Left colon (tissue), 2 donors: ENCODE data around the gene CROCC. TPM values are rescaled to one million over a fixed set of nuclear protein-coding genes. Genes with fewer than 3 reads are reported as not detected.

Experiments
- ATAC-seq: fragments of 200-7000 bp; cut with Tn5 transposase; one replicate; pipeline ENCODE4 v1.9.1; 2020; ENCODE audit warnings: mild to moderate bottlenecking, moderate library complexity
- DNase-seq, 2 donors: peaks; one replicate each; pipeline ENCODE4 v3.0.0-alpha.2; 2020
- intact Hi-C, 2 donors: fragments of 100-400 bp; cut with DNase I in 1 of 2; cut with micrococcal nuclease in 1 of 2; formaldehyde crosslinking; loops; one replicate each; pipeline versions ENCODE4 v1.11.2 to v1.14.0; 2022; cut with DNase I, micrococcal nuclease
- total RNA-seq, 2 donors: library from RNA; stranded (reverse); fragmentation: NEBNext Ultra II Directional; extraction: Animal tissue kit (Norgen Biotek cat#: 25700); gene quantifications; one replicate each; pipeline ENCODE4 v1.2.1, GENCODE V29; 2021
- donor health status: DM: no; HTN: no; CAD: no.
- donor health status: DM: yes; HTN: yes; CAD: no.

CROCC gene
- total RNA-seq, 2 donors from 2014 or later = 11.3 to 11.4 TPM

DNA sequence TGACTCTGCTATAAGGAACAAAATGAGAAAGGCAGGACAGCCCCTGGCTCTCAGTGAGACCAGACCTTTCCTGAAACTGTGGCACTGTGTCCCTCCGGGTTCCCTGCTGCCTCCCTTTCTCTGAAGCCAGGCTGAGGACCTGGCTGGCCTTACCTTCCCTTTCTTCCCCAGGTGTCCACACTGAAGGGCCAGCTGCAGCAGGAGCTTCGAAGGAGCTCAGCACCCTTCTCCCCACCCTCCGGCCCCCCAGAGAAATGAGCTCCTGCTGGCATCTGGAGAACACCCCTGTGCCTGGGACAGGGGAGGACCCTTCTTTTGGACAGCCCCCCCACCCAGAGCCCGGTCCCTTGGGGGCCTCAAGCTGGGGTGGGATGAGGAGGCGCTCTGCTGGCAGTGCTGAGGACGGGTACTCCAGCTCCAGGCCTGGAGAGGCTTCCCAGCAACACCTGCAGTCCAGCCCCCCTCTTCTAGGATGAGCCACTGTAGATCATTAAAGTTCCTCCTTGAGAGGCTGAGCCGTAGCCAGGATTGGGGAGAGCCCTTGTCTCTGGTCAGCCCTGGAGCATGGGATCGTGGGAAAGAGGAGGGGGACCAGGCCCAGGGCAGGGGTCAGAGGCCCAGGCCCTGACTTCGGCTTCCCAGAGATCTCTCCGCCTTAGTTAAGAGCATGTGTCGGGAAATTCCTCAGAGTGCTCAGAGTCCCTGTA is 50.6 kb downstream of the CROCC start:
- ATAC-seq (no peak), DNase-seq (no peak)
- intact Hi-C loops = no loop called here

DNA sequence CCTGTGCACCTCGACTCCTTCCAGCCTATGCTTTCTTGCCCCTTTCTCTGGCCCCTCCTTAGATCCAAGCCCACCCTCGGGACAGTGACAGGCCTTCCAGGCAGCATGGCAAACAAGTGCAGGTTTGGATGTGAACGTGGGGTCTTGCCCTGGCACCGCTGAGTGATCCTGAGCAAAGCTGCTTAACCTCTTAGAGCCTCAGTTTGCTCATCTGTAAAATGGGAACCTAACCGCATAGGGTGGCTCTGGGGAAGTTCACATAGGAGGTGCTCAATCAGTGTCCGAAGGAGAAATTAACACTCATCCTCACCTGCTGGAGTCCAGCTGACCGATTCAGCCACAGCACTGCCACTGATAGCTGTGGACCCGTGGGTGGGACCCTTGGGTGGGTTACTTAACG is 51.5 kb downstream of the CROCC start:
- ATAC-seq (no peak), DNase-seq (no peak)
- intact Hi-C loops = no loop called here

DNA sequence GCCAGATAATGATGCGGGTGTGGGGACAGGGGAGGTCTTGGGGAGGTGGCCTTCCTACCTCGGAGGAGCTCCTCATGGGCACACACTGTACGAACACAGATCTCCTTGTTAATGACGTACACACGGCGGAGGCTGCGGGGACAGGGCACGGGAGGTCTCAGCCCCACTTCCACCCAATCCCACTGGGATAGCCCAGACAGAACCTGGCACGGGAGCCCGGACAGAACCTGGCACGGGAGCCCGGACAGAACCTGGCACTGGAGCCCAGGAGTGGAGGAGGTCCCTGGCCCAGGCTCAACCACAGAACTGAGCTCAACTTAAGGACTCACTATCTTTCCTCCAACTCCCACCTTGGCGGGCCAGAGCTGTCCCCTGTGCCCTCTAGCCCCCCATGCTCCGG is 53.5 kb downstream of the CROCC start:
- DNase-seq (no peak), ATAC-seq (no peak)
- intact Hi-C loops = no loop called here

DNA sequence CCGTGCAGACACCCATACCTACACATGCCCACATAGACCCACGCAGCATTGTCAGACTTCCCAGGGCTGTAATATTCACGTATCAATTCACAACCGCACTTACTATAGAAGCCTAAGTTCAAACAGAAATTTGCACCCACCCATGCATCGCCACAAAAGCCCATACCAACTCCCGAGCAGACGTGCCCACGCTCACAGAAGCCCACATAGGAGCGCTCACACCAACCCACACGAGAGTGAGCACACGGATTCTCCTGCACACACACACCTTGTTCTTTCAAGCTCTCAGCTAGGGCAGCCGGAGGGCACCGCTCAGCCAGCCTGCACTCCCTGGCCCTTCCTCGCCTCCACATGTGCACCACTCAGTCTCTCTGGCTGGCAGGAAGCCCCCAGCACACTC is 54.1 kb downstream of the CROCC start:
- ATAC-seq (no peak), DNase-seq (no peak)
- intact Hi-C loops = no loop called here

DNA sequence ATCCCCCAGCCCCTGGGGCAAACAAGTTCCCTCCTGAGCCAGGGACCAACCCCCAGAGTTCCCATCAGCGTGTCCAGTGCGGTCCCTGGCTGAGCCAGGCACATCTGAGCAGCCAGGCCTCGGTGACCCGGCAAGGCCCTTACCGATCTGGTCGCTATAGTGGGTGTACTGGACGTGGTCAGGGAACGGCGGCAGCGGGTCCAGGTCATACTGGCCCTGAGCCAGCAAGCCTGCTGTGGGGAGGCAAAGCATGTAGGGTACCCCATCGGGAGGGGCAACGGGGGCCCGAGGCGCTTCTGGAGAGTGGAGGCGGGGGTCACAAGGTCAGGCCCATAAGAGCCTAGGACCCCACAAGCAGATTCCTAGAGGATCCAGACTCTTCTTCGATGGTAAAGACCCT is 55.2 kb downstream of the CROCC start:
- intact Hi-C loops = no loop called here
- DNase-seq = no peak
- no peak for ATAC-seq

DNA sequence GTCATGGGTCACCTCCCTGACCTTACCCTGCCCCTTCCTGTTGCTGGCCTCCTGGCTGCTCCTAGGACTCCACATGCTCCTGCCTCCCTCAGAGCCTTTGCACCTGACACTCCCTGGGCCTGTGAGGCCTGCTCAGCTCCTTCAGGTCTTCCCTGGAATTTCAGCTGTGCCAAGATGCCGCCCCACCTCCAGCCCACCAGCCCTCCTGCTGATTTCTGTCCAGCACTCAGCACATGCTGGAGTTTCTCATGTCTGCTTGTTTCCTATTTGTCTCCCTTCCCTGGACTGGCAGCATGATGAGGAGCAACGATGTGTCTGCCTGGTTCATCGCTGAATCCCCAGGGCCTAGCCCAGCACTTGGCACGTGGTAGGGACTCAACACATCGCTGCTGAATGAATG is 55.6 kb downstream of the CROCC start:
- intact Hi-C loops = no loop called here
- ATAC-seq = no peak
- no peak for DNase-seq

DNA sequence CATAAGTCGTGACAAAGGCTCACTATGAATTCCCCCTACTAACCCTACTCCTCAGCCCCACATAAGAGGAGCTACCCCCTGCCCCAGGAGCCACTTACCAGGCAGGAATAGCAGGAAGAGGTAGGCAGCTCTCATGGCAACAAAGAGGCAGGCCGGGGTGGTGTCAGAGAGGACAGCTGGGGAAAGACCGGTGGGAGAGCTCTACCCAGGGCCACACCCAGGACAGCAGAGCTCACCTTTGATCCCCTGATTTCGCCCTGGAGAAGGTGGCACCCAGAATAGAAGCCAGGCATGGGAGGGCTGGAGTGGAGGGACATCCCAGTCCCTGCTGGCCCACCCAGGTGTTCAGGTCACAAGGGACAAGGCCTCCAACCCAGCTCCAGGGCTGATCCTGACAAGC is 56.4 kb downstream of the CROCC start:
- ATAC-seq (peak; percentile 82), DNase-seq (peak in 1 of 2 donors; percentile 25)
- intact Hi-C loops = no loop called here

DNA sequence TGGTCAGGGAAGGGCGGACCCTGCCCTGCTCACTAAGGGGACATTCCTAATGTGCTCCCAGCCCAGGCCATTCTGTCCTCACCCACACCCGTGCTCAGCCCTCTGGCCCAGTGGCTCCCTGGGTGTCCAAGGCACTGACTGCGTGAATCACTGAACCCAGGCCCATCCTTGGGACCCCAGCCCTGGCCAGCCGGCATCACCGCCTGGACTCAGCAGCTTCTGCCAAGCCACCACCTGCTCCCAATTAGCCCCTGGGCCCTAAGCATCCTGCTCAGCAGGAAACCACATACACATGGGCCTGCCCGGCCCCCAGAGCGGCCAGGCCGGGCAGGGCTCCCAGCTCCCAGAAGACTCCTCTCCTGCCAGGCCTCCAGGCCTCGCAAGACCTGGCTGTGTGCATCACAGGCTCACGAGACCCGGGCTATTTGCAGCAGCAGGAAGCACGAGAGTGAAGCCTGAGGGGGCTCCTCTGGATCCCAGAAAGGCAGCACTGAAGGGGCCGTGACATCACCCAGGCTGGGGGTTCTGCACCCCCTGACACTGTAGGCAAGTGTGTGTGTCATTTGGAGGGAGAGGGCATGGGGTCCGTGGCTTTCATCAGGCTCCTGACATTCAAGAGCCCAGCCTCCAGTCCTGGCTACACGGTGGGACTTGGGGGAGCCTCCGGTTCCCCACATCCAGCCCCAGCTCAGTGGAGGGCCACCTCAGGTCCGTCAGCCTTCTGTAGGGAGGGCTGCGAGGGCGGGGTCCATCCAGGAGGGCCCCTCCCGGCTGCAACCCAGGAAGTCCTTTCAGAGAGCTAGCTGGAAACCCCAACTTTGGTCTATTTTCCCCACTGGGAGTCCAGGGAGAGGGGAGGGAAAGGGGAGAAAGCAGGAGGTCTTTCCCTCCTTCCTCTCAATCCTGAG is 57.1 kb downstream of the CROCC start:
- ATAC-seq (peak; percentile 5), DNase-seq (peak; percentile 23 to 54)
- intact Hi-C loops = no loop called here

DNA sequence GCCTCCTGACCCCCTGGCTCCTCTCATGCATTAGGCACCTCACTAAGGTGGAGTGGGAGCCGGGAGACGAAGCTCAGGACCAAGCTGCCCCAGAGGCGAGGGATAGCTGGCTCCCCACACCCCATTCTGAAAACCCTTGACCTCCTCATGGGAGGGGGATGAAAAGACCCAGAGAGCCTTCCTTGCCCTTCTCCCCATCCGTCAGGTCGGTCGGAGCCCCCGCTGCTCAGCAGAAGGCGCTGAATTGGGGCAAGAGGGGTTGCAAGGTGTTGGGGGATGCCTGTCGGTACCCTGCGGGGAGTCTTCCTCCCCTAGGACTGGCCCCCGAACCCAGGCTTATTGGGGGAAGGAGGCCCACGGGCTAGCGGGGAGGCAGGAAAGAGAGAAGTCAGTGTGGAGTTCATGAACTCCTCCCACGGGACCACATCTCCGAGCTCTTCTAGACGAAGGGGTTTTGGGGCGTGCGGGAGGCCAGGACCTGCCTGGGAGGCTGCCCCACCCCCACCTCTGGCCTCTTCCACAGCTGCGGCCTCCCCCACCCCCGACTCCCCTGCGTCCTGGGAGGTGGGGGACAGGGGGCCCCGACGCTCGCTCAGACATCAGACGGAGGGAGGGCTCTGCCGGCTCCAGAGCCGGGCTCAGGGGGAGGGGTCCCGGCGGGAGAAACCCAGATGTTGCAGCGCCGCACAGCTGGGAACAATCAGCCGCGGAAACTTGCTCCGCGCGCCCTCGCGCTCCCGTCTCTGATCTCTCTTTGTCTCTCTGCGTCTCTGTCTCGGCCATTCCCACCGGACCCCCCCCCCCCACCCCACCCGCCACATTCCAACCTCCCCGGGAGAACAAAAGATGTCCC is 58.0 kb downstream of the CROCC start:
- intact Hi-C loops = no loop called here
- DNase-seq (no peak), ATAC-seq (no peak)

DNA sequence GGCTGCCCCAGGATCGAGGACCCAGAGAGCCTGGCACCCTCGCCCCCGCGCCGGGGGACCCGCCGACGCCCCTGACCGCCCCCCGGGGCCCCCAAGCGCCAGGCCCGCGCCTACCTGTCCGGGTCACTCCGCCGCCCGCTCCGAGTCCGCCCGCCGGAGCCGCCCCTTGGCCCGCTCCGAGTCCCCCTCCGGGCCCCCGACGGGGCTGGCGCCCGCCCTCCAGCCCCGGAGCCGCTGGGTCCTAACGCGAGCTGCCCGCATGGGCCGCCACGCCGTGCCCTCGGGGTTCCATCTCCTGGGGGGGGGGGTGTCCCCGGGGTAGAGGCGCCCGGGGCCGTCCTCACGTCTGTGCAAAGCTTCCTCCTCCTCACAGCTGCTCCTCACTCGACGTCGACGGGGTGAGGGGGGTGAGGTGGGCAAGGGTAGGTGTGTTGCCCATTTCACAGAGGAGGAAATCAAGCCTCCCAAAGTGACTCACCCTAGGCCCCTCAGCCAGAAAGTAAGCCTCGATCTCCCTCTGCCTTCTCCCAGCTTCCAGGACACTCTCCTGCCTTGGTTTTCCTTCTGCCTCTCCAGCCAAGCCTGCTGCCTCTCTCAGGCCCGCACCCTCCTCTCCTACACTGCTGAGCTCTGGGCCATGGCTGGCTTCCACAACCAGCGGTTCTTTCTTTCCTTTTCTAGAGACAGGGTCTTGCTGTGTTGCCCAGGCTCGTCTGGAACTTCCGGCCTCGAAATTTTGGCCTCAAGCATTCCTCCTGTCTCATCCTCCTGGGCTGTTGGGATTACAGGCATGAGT is 58.9 kb downstream of the CROCC start, which contains the start of gene MFAP2:
Gene MFAP2, minus strand, starts transcription at position 148 of the 796 bp plus-strand sequence. CDS start 2,347 bp downstream, outside the sequence.
- DNase-seq = no peak
- intact Hi-C loops = no loop called here

DNA sequence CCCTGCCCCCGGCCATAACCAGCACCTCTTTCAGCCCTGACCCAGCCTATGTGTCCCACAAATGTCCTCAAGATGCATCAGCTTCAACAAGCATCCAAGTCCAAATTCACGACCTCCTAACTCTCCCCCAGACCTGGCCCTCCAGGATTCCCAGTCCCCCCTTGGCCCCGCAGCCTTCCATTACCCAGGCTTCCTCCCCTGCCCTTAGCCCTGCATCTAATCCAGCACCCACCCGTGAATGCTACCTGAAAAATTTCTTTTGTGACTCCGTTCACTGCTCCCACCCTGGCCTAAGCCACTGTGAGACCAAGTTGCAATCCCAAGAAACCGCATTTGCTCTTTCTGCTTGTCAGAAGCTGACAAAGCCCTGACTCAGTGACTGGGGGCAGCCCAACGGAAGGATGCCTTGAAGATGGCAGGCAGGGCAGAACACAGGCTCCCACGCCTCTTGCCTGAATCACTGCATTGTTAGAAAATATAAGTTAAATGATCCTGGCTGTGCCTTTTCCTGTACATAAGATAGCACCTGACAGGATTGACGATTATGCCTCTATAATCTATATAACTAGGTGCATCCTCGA is 59.6 kb downstream of the CROCC start:
- ATAC-seq = no peak
- no peak for DNase-seq
- intact Hi-C loops = no loop called here

More for the DNA sequence above, 58.9 kb downstream of the CROCC start, which contains the start of gene MFAP2:
- ATAC-seq = peak; percentile 25

DNA sequence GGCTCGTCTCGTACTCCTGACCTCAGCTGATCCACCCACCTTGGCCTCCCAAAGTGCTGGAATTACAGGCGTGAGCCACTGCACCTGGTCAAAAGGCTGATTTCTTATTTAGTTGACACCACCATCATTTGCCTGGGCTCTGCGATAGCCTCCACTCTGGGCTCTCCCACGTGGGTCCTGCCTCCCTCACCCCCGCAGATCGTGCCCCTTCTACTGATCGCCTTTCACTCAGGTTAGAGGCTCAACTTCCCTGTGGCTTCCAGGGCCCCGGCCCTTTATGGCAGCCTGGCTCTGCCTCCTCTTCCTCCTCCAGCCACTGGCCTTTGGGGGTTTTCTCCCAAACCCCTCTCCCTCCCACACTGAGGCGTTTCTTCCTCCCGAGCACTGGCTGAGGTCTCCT is 61.2 kb downstream of the CROCC start:
- no peak for ATAC-seq
- DNase-seq = no peak
- intact Hi-C loops = no loop called here

DNA sequence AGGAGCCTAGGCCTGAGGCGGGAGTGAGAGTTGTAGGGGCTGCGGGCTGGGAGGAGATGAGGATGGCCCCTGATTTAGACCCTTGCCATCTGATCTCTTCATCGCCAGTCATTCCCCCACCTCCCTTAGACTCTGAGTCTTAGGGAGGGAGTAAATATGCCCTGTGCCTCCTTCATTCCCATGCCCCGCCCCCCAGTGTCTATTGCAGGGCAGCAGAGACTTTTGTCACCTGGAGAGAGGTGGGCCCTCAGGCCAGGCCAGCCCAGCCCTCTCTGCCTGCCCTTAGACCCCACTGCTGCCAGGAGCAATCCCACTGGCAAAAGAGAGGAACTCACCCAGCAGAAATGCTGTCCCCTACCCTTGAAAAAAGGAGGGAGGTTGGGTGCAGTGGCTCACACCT is 61.9 kb downstream of the CROCC start:
- DNase-seq (no peak), ATAC-seq (no peak)
- intact Hi-C loops = no loop called here

DNA sequence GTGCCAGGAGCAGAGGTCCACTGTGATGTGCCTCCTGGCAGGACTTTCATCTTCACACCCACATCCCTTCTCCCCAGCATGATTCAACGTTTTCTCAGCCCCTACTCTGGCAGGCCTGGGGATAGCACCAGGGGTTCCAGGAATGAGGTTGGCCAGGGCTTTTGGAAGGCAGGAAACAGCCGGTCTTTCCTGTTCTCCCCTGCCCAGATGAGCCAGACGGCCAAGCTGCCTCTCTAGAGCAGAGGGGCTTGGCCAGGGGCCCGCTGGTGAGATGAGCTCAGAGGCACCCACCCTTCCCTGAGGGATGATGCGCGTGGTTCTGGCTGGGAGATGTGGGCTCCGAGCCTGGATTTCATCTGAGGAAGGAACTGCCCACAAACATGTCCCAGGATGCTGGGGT is 63.0 kb downstream of the CROCC start:
- ATAC-seq = no peak
- intact Hi-C loops = no loop called here
- DNase-seq = peak in 1 of 2 donors; percentile 46

DNA sequence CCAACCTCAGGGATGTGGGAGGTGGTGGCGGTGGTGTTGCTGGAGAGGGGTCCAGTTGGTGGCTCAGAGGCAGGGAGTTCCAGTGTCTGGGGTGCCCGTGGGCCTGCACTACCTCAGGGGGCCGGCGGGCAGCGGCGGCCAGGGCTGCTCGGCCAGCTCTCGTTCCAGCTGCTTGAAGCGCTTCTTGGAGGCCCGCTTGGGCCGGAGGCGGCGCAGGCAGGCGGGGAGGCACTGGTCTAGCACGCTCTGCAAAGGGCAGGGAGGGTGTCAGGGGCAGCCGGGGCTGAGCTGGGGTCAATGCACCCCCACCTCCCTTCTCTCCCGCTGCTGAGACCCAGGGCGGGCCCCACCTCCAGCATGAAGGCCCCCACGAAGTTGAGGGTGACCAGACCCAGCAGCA is 64.4 kb downstream of the CROCC start:
- ATAC-seq = no peak
- intact Hi-C loops = no loop called here
- no peak for DNase-seq

DNA sequence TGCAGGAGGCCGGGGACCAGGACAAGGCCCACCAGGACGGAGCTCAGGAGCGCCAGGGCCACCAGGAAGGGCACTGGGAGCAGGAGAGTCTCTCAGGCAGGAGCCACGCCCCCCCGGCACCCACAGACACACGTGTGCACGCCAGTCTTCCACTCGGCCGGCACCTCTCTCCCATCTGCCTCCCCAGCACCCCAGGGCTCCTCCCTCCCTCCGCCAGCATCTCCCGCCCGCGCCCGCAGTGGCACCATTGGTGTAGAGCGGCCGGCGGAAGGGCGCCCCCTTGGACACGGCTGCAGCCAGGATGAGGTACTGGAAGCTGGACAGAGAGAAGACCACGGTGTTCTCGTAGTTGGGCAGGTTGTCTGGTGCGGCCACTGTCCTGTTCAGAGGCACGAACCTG is 64.8 kb downstream of the CROCC start:
- DNase-seq (no peak), ATAC-seq (no peak)
- intact Hi-C loops = no loop called here

DNA sequence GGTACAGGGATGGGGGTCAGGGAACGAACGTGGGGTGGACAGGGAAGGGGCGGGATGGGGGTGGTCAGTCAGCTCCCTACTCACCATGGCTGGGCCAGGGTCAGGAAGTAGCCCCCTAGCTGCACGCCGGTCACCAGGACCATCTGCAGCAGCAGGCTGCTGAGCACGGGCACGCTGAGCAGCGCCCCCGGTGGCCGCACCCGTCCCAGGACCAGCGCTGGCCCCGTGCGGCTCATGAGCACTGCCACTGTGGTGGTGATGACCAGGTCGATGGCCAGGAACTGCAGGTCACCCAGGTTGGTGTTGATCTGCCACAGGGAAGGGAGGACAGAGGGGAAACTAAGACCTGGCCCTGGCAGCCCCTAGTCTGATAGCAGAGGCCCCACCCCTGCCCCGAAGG is 65.2 kb downstream of the CROCC start:
- no peak for DNase-seq
- intact Hi-C loops = no loop called here
- no peak for ATAC-seq

DNA sequence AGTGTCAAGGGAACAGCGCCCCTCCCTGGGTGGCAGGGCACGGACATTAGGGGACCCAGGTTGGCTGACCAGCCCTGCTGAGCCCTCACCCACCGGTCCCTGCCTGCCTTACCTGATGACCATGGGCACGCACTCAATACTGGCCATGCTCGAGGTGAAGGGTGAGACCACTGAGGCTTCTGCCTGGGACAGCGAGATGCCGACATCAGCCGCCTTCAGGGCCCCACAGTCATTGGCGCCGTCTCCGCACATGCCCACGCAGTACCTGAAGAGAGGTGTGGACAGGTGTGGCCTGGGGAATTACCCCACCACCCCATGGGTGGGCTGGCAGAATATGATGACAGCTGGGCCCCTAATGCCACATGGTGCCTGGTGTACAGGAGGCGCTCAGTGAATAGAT is 66.5 kb downstream of the CROCC start:
- ATAC-seq (no peak), DNase-seq (no peak)
- intact Hi-C loops = no loop called here
